GM23338 (cell line): ENCODE data around the gene SEL1L3. TPM values are rescaled to one million over a fixed set of nuclear protein-coding genes. Genes with fewer than 3 reads are reported as not detected.

Experiments
- ATAC-seq: fragments of 200-7000 bp; cut with Tn5 transposase; 3 replicates; pipeline ENCODE4 v1.9.1; 2020
- DNase-seq: peaks from one replicate; pipeline ENCODE4 v3.0.0-alpha.2; 2015; ENCODE audit warnings: low spot score
- H2AFZ ChIP-seq: fragments of 200-600 bp; sonication (generic); 2 replicates; pipeline ENCODE4 v1.8.0; 2016; ENCODE audit warnings: antibody characterized with exemption, mild to moderate bottlenecking, moderate library complexity
- H3F3A ChIP-seq: fragments of 200-600 bp; sonication (generic); replicated peaks from 2 replicates; pipeline ENCODE4 v1.8.0; 2017; ENCODE audit warnings: antibody characterized with exemption, mixed run types, low read depth
- H3K27ac ChIP-seq: fragments of 200-600 bp; sonication (generic); 2 replicates; pipeline ENCODE4 v1.6.1; 2016; ENCODE audit warnings: low read depth
- H3K27me3 ChIP-seq: fragments of 200-600 bp; sonication (generic); 2 replicates; pipeline ENCODE4 v1.8.0; 2016; ENCODE audit warnings: mild to moderate bottlenecking, mixed run types, moderate library complexity; ENCODE audit not compliant: insufficient read depth
- H3K36me3 ChIP-seq: fragments of 200-600 bp; sonication (generic); 2 replicates; pipeline ENCODE4 v1.8.0; 2016; ENCODE audit warnings: mild to moderate bottlenecking; ENCODE audit not compliant: insufficient read depth
- H3K4me1 ChIP-seq: fragments of 200-600 bp; sonication (generic); 2 replicates; pipeline ENCODE4 v1.8.0; 2016; ENCODE audit warnings: mild to moderate bottlenecking, moderate library complexity; ENCODE audit not compliant: insufficient read depth
- H3K4me2 ChIP-seq: fragments of 200-600 bp; sonication (generic); 2 replicates; pipeline ENCODE4 v1.7.1; 2017; ENCODE audit warnings: mixed run types
- H3K4me3 ChIP-seq: fragments of 200-600 bp; sonication (generic); 2 replicates; pipeline ENCODE4 v1.6.1; 2016; ENCODE audit warnings: mixed run types
- H3K79me2 ChIP-seq: fragments of 200-600 bp; sonication (generic); replicated peaks from 2 replicates; pipeline ENCODE4 v1.8.0; 2017; ENCODE audit warnings: mild to moderate bottlenecking; ENCODE audit not compliant: insufficient read depth
- H3K9me2 ChIP-seq: fragments of 200-600 bp; sonication (generic); 2 replicates; pipeline ENCODE4 v1.8.0; 2017; ENCODE audit not compliant: insufficient read depth
- H4K20me1 ChIP-seq: fragments of 200-600 bp; sonication (generic); replicated peaks from 2 replicates; pipeline ENCODE4 v1.8.0; 2017; ENCODE audit warnings: mild to moderate bottlenecking; ENCODE audit not compliant: insufficient read depth
- H3K27ac Mint-ChIP-seq: 2 replicates; pipeline ENCODE4 v1.8.0; 2020; ENCODE audit warnings: inconsistent platforms, mild to moderate bottlenecking, moderate library complexity, mixed read lengths
- H3K27me3 Mint-ChIP-seq: 3 replicates; pipeline ENCODE4 v1.8.0; 2022; ENCODE audit warnings: low read depth, mild to moderate bottlenecking, moderate library complexity, mixed read lengths, inconsistent platforms; ENCODE audit not compliant: insufficient read depth, poor library complexity
- H3K36me3 Mint-ChIP-seq: 3 replicates; pipeline ENCODE4 v1.8.0; 2021; ENCODE audit warnings: low read depth, mild to moderate bottlenecking, inconsistent platforms, moderate library complexity, mixed read lengths
- H3K4me1 Mint-ChIP-seq: 3 replicates; pipeline ENCODE4 v1.8.0; 2020; ENCODE audit warnings: mild to moderate bottlenecking, inconsistent platforms, mixed read lengths
- H3K4me3 Mint-ChIP-seq: 3 replicates; pipeline ENCODE4 v1.8.0; 2021; ENCODE audit warnings: moderate library complexity, mild to moderate bottlenecking, inconsistent platforms, mixed read lengths
- H3K9me3 Mint-ChIP-seq: 3 replicates; pipeline ENCODE4 v1.8.0; 2020; ENCODE audit warnings: moderate library complexity, mild to moderate bottlenecking, inconsistent platforms, mixed read lengths
- CTCF ChIP-seq, 2 experiments: fragments of 200-600 bp in 1 of 2; sonication (generic) in 1 of 2; conservative IDR thresholded peaks; 2 replicates each; pipeline versions ENCODE4 v1.5.1 to v1.6.1; 2016 to 2017; ENCODE audit warnings: antibody characterized with exemption in 2 of 2, low read depth in 2 of 2, mild to moderate bottlenecking in 2 of 2, moderate library complexity in 1 of 2
- JUNB ChIP-seq: IDR thresholded peaks from one replicate; pipeline ENCODE4 v1.6.1; 2016; ENCODE audit warnings: antibody characterized with exemption; ENCODE audit not compliant: unreplicated experiment
- NANOG ChIP-seq: IDR thresholded peaks from 2 replicates; pipeline ENCODE4 v1.6.1; 2016; ENCODE audit warnings: antibody characterized with exemption, borderline replicate concordance
- POLR2AphosphoS5 ChIP-seq: IDR thresholded peaks from 2 replicates; pipeline ENCODE4 v1.6.1; 2016; ENCODE audit warnings: antibody characterized with exemption, low read depth
- REST ChIP-seq: IDR thresholded peaks from one replicate; pipeline ENCODE4 v1.6.1; 2018; ENCODE audit warnings: antibody characterized with exemption; ENCODE audit not compliant: unreplicated experiment
- STAT1 ChIP-seq: IDR thresholded peaks from one replicate; pipeline ENCODE4 v1.6.1; 2016; ENCODE audit warnings: antibody characterized with exemption; ENCODE audit not compliant: unreplicated experiment
- ZNF114 ChIP-seq: fragments of 250-450 bp; sonication (Bioruptor Pico); IDR thresholded peaks from 2 replicates; pipeline ENCODE4 v1.5.0; 2020; ENCODE audit warnings: mild to moderate bottlenecking, moderate library complexity
- ZNF462 ChIP-seq: fragments of 250-450 bp; sonication (Bioruptor Pico); IDR thresholded peaks from 2 replicates; pipeline ENCODE4 v1.5.0; 2020; ENCODE audit warnings: mild to moderate bottlenecking, moderate library complexity
- polyA plus RNA-seq: library from polyadenylated mRNA; unstranded; fragments of >200 nt; fragmentation: Nextera tagmentation; extraction: Ambion mirVana; gene quantifications from 2 replicates; pipeline ENCODE4 v1.2.1, GENCODE V29; 2016
- total RNA-seq: library from RNA; depleted of rRNA; stranded (reverse); fragments of >200 nt; shearing (Covaris generic); gene quantifications from 2 replicates; pipeline ENCODE4 v1.2.3, GENCODE V29; 2014

The SEL1L3 gene
- total and polyA plus RNA-seq, 2 experiments from 2014 or later, result 17.1 to 61.7 TPM

GRCh38 chr4:25818876-25819275 is 43.9 kb downstream of the SEL1L3 start:
- no peaks in the 10 kb centered on the region for H3F3A ChIP-seq
- Mint-ChIP-seq H3K36me3 (peaks cover 63% of the 10 kb centered on the region), H3K4me3 (no peak overlapping the region), H3K9me3 (no peaks in the 10 kb centered on the region), H3K4me1 (peaks cover 27% of the 10 kb centered on the region), H3K27me3 (peaks cover 1% of the 10 kb centered on the region), H3K27ac (peak overlapping the region; percentile 5; the same call in 1 of the 2 replicates)
- peaks cover 26% of the 10 kb centered on the region for H3K4me1 ChIP-seq
- no peaks in the 10 kb centered on the region for H3K79me2 ChIP-seq
- ATAC-seq (no peak), DNase-seq (no peak)
- no peaks in the 10 kb centered on the region for H4K20me1 ChIP-seq
- TF ChIP-seq ZNF462 (CRISPR knock-in tag) (no peak), ZNF114 (CRISPR knock-in tag) (no peak), STAT1 (no peak), CTCF (conservative IDR thresholded peaks at IDR 0.05; ENCODE audit: low read depth in 2 of 2) (no peak), POLR2AphosphoS5 (no peak), NANOG (no peak), JUNB (no peak), REST (no peak)
- H2AFZ ChIP-seq, result no peak overlapping the region
- H3K27ac ChIP-seq, result no peak overlapping the region
- no peaks in the 10 kb centered on the region for H3K27me3 ChIP-seq
- H3K36me3 ChIP-seq, result peaks cover 3% of the 10 kb centered on the region
- no peak overlapping the region for H3K4me3 ChIP-seq
- H3K4me2 ChIP-seq, result no peak overlapping the region
- no peaks in the 10 kb centered on the region for H3K9me2 ChIP-seq
